Measurements from ENCODE around the gene PDE4D.

The PDE4D gene

GRCh38 chr5:59840200-59840601, 53.3 kb downstream of the PDE4D start:
- in situ Hi-C loops (cut with HindIII; ENCODE audit: low sequenced_read_pairs), result no loop called here

DNA sequence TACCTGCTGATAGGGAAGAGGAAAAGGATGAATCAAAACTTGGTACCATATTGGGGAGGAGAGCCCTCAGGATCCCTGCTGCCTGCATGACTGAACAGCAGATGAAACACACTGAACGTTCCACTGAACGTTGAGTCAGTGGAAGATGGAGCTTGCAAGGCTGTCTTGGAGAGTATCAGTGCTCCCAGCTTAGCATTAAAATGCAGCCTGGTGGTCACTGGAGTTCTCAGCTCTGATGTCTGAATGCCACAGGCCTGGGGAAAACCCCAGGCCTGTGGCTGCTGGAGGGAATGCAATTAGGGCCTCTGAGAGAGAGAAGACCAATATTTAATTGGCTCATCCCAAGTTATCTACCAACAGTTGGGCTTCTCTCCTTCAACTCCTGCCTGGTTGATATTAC, 54.5 kb downstream of the PDE4D start:
- in situ Hi-C loops (cut with HindIII; ENCODE audit: low sequenced_read_pairs), result no loop called here

DNA sequence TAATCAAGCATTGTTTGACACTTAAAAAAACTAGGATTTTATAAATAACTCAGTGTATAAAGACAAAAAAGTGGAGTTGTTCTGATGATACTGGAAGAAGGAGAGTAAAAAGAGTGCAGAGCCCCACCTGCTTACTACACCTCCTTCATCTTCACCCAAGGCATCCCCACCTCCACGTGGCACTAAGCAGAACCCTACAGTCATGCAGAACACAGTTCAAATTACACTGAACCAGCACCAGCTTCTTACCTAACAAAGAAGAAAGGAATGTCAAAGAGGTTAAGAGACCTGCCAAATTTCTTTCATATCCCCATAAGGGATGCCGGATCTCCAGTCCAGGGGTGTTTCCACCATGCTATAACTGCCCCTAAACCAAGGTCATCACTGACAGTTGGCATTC, 55.5 kb downstream of the PDE4D start:
- in situ Hi-C loops (cut with HindIII; ENCODE audit: low sequenced_read_pairs), result no loop called here

GRCh38 chr5:59837071-59837470, 56.5 kb downstream of the PDE4D start:
- in situ Hi-C loops (cut with HindIII; ENCODE audit: low sequenced_read_pairs), result no loop called here

GRCh38 chr5:59835800-59836199, 57.7 kb downstream of the PDE4D start:
- in situ Hi-C loops (cut with HindIII; ENCODE audit: low sequenced_read_pairs), result no loop called here

DNA sequence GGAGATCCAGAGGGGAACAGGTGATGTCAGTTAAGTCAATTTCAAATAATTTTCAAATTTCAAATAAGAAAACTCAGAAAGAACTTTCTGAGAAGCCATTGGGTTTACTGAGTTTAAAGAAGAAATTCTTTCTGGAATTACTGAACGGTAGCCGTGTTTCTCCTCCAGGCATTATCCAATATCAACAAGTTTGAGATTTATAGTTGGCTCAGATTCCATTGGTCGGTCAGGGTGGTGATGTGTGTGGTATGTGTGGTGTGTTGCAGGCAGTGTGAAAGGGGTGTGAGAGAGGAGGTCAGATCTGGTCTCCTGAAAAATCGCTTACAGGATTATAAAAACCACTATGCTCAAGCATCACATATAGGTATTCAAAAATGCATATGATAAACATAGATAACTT, 60.1 kb downstream of the PDE4D start:
- in situ Hi-C loops (cut with HindIII; ENCODE audit: low sequenced_read_pairs), result no loop called here

GRCh38 chr5:59832577-59833301, 60.8 kb downstream of the PDE4D start:
- in situ Hi-C loops (cut with HindIII; ENCODE audit: low sequenced_read_pairs), result no loop called here

GRCh38 chr5:59831326-59832010, 62.1 kb downstream of the PDE4D start:
- in situ Hi-C loops (cut with HindIII; ENCODE audit: low sequenced_read_pairs), result no loop called here

DNA sequence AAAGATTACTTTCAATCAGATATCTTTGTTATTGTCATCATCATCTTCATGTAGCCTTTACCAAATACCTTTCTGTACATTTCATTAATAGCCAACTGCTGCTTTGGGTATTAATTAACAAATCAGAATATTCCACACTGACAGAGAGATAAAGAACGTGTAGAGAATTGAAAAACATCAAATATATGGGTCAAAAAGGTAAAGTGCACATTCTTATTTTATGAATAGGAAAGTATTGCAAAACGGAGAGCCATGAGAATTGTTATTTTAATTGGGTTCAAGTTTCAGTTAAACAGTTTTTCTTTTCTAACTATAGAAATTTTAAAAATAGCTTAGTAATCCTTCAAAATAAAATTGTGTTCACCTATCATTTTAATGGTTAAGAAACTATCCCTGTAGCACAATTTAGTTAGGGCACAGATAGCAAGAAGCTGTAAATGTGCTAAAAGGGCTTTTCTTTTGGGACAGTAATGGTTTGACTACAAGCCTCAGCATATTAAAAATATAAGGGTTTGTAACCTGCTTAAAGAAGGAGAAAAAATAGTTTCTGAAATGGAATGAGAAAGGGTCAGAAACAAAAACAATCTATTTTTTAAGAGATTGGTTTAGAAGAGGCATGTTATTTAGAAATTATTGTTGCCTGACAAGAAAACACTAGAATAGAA, 62.9 kb downstream of the PDE4D start:
- in situ Hi-C loops (cut with HindIII; ENCODE audit: low sequenced_read_pairs), result no loop called here

DNA sequence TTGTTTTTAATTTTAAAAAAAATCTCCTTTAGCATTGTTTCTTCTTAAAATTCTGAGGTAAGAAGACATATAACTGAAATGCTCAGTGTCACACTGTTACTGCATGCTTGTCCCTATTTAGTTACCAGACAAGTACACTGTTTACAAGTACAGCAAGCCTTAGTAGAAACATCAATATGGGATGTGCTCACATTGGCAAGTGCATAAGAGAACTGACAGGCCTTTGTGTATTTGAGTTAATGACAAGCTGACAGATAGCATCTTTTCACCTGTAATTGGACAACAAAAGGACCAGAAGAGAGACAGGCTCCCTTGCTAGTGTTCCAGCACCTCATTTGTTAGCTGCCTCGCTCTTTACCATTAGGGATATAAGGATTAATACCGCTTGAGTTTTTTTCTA, 63.6 kb downstream of the PDE4D start:
- in situ Hi-C loops (cut with HindIII; ENCODE audit: low sequenced_read_pairs), result no loop called here

GRCh38 chr5:59829386-59829785, 64.1 kb downstream of the PDE4D start:
- in situ Hi-C loops (cut with HindIII; ENCODE audit: low sequenced_read_pairs), result no loop called here

GRCh38 chr5:59828623-59829022, 64.9 kb downstream of the PDE4D start:
- in situ Hi-C loops (cut with HindIII; ENCODE audit: low sequenced_read_pairs), result no loop called here

DNA sequence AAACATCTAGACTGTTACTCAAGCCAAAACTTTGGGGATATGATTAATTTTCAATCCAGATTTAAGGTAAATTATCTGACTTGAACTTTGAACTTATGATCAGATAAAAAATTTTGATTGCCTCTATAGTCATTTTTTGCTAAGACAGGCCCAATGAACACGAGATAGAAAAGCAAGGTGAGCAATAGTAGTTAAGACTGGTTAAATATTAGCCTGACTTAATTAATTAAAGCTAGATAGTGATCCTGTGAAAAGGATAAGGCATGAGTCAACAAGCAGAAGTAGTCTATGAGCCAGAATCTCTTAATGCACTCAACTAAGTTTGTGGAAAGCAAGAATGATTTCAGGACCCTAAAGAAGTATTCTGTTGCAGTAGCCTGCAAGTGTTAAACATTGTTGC, 66.5 kb downstream of the PDE4D start:
- in situ Hi-C loops (cut with HindIII; ENCODE audit: low sequenced_read_pairs), result no loop called here

- in situ Hi-C loops (cut with HindIII; ENCODE audit: low sequenced_read_pairs), result no loop called here
Observed at GRCh38 chr5:59823420-59823819, 70.1 kb downstream of the PDE4D start.

- in situ Hi-C loops (cut with HindIII; ENCODE audit: low sequenced_read_pairs), result no loop called here
Observed at GRCh38 chr5:59819806-59820205, 73.7 kb downstream of the PDE4D start.

DNA sequence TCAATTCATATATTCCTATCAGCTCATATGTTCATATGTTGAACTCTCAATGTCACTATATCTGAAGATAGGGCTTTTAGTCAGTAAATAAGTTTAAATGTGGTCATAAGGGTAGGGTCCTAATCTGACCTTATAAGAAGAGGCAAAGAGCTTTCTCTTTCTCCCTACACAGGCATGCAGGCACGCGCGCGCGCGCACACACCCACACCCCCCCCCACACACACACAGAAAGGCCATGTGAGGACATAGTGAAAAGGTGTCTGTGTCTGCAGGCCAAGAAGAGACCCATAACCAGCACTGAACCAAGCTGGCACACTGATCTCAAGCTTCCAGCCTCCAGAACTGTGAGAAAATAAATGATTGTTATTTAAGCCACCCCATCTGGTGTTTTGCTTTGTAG, 76.0 kb downstream of the PDE4D start:
- in situ Hi-C loops (cut with HindIII; ENCODE audit: low sequenced_read_pairs), result no loop called here

DNA sequence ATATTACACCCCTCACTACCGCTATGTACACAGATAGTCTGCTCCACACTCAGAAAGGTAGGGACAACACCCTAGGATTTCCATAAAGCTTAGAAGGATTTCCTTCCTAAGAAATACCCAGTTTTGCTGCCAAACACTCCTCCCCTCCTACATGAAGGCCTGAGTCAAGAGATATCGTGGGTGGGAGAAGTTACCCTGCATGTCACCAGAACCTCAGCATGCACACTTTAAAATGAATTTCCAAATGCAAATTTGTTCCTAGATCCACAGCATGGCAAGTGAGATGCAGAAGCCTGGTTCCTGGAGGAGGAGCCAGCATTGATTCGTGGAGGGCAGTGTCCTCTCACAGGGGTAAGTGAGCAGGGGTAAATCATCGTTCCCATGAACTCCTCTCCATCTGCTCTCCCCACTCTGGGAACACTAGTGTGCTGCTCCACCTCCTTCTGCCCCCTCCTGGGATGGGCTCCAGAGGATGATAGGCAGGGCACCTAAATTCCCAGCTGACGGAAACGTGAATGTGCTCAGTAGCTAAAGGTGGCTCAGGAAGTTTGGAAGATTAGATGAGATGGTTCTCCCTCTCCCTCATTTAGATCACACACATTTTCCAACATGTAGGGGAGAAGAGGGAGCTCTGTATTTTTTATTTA, 76.7 kb downstream of the PDE4D start:
- in situ Hi-C loops (cut with HindIII; ENCODE audit: low sequenced_read_pairs), result no loop called here

- in situ Hi-C loops (cut with HindIII; ENCODE audit: low sequenced_read_pairs), result no loop called here
Observed at GRCh38 chr5:59814537-59814872, 79.0 kb downstream of the PDE4D start.

DNA sequence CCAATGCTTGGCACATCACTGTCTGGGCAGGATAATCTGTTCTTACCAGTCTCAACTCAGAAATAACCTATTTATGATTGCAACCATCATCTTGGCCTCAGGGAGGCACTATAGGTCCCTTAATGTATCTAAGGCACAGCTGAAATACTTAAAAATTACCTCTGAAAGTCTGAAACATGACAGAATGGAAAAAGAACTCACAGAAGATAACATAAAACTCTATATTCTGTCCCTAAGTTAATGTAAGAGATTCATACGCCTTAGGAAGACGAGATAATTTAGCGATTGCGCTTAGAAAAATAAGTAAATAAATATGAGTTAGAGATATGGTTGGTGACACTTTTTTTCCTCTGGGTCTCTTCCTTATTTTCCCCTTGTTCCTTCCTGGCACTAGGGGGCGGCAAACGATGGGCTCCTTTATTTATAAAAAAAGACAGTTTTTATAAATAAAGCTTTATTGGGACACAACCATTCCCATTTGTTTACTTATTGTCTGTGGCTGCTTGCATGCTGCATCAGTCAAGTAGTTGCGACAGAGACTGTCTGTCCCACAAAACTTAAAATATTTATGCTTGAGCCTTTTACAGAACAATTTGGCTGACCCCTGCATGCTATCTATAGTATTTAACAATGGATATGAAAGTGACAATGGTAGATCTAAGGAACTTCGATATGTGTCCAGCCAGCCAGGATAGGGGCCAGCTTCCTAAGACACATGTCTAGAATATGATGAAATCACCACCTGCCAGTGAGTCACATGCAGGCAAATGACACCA, 79.6 kb downstream of the PDE4D start:
- in situ Hi-C loops (cut with HindIII; ENCODE audit: low sequenced_read_pairs), result no loop called here

DNA sequence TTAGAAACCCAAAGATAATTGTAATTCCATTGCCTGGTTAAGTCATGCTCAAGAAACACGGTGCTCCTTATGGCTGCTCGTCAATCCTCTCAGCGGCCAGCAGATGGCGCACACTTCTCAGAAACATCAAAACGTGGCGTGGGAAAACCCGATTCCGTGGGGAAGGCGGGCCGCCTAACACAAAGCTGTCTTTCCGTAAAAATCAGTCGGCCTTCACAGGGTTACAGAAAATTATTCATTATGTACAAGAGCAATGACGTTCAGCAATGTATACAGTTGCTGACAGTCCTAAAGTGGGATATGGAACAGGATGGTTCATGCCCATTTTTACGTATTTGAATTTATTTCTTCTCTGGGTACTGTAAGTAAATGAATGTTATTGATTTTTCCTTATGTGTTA, 83.5 kb downstream of the PDE4D start:
- in situ Hi-C loops (cut with HindIII; ENCODE audit: low sequenced_read_pairs), result no loop called here

- in situ Hi-C loops (cut with HindIII; ENCODE audit: low sequenced_read_pairs), result no loop called here
Observed at GRCh38 chr5:59807806-59808205, 85.7 kb downstream of the PDE4D start.
